Upper lobe of right lung (tissue), 1 donor: Measurements from ENCODE around the gene TPPP. TPM values are rescaled to one million over a fixed set of nuclear protein-coding genes. Genes with fewer than 3 reads are reported as not detected.

Experiments used
- ATAC-seq: fragments of 200-7000 bp; cut with Tn5 transposase; one replicate; pipeline ENCODE4 v1.9.1; 2020; ENCODE audit warnings: mild to moderate bottlenecking, moderate library complexity
- DNase-seq: peaks from one replicate; pipeline ENCODE4 v3.0.0-alpha.2; 2020
- H3K27ac ChIP-seq: fragments of 200-600 bp; one replicate; pipeline ENCODE4 v1.8.0; 2022
- H3K27me3 ChIP-seq: fragments of 200-600 bp; one replicate; pipeline ENCODE4 v1.8.0; 2022; ENCODE audit warnings: mild to moderate bottlenecking
- H3K36me3 ChIP-seq: fragments of 200-600 bp; one replicate; pipeline ENCODE4 v1.8.0; 2022
- H3K4me1 ChIP-seq: fragments of 200-600 bp; one replicate; pipeline ENCODE4 v1.8.0; 2022
- H3K4me3 ChIP-seq: fragments of 200-600 bp; one replicate; pipeline ENCODE4 v1.8.0; 2022; ENCODE audit warnings: mild to moderate bottlenecking
- H3K9me3 ChIP-seq: fragments of 200-600 bp; one replicate; pipeline ENCODE4 v1.8.0; 2022
- intact Hi-C: fragments of 100-400 bp; cut with DNase I; formaldehyde crosslinking; loops from one replicate; pipeline ENCODE4 v1.11.0; 2022
- total RNA-seq: library from RNA; stranded (reverse); fragmentation: NEBNext Ultra II Directional; extraction: Animal tissue kit (Norgen Biotek cat#: 25700); gene quantifications from one replicate; pipeline ENCODE4 v1.2.1, GENCODE V29; 2021
- TF ChIP-seq, protein P1 (sequence below): fragments of 200-600 bp; IDR thresholded peaks from one replicate; pipeline ENCODE4 v1.8.0; 2022; ENCODE audit warnings: antibody characterized with exemption
- donor health status: DM: no; HTN: yes; CAD: no; lungs with severe emphysema.

TPPP gene
- total RNA-seq, 1 donor from 2014 or later, result 16.1 TPM

DNA sequence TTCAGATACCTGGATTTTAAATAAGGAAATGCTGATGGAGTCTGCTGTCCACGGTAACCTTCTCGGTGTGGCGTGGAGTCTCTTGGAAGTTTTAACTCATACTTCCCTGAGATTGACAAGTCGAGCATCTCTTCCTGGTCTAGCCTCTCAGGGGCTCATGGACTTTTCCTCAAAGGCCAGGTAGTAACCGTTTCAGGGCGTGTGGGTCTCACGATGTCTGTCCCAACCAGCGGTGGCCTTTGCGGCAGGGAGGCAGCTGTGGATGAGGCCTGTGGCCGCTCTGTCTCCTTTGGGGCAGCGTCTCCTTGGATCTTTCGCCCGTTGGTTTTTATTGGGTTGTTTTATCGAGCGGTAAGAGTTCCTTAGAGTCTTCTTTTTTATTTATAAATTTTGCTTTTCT, 48.2 kb downstream of the TPPP start:
- Histone ChIP-seq H3K36me3 (peaks cover 15% of the 10 kb centered on the region), H3K27me3 (no peaks in the 10 kb centered on the region), H3K4me1 (no peaks in the 10 kb centered on the region), H3K4me3 (no peak overlapping the region), H3K27ac (no peak overlapping the region), H3K9me3 (no peaks in the 10 kb centered on the region)
- intact Hi-C loops, result no loop called here
- ATAC-seq, result no peak
- TF ChIP-seq, protein P1, sequence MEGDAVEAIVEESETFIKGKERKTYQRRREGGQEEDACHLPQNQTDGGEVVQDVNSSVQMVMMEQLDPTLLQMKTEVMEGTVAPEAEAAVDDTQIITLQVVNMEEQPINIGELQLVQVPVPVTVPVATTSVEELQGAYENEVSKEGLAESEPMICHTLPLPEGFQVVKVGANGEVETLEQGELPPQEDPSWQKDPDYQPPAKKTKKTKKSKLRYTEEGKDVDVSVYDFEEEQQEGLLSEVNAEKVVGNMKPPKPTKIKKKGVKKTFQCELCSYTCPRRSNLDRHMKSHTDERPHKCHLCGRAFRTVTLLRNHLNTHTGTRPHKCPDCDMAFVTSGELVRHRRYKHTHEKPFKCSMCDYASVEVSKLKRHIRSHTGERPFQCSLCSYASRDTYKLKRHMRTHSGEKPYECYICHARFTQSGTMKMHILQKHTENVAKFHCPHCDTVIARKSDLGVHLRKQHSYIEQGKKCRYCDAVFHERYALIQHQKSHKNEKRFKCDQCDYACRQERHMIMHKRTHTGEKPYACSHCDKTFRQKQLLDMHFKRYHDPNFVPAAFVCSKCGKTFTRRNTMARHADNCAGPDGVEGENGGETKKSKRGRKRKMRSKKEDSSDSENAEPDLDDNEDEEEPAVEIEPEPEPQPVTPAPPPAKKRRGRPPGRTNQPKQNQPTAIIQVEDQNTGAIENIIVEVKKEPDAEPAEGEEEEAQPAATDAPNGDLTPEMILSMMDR, result no peak
- peak; percentile 39 for DNase-seq

DNA sequence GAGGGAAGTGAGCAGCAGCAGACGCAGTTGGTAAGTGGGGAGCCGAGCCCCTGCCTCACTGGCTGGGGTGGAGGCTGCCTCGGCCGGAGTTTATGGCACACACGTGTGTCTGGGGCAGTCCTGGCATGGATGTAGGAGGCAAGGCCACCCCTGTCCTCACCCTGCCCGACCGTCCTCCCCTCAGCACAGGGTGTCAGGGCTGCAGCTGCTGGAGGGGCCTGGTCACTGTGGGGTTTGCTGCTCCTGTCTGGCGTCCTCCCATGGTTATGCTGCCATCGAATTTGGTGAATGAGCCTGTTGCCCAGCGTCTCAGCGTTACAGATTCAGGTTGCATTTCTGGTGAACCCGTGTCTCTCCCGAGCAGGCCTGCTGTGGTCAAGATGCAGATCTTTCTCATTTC, 48.6 kb downstream of the TPPP start:
- Histone ChIP-seq H3K27ac (no peak overlapping the region), H3K27me3 (no peaks in the 10 kb centered on the region), H3K36me3 (peaks cover 15% of the 10 kb centered on the region), H3K9me3 (no peaks in the 10 kb centered on the region), H3K4me1 (no peaks in the 10 kb centered on the region), H3K4me3 (no peak overlapping the region)
- intact Hi-C loops, result no loop called here
- DNase-seq (peak; percentile 51), ATAC-seq (no peak)
- TF ChIP-seq, protein P1, result no peak

GRCh38 chr5:643811-644271, 49.3 kb downstream of the TPPP start:
- intact Hi-C loops, result no loop called here
- Histone ChIP-seq H3K27me3 (no peaks in the 10 kb centered on the region), H3K27ac (no peak overlapping the region), H3K9me3 (no peaks in the 10 kb centered on the region), H3K36me3 (peaks cover 15% of the 10 kb centered on the region), H3K4me1 (no peaks in the 10 kb centered on the region), H3K4me3 (no peak overlapping the region)
- TF ChIP-seq, protein P1, result no peak
- ATAC-seq, result no peak
- peak; percentile 52 for DNase-seq

GRCh38 chr5:643351-643801, 49.8 kb downstream of the TPPP start:
- no peak overlapping the region for H3K4me3 ChIP-seq
- peaks cover 15% of the 10 kb centered on the region for H3K36me3 ChIP-seq
- no peaks in the 10 kb centered on the region for H3K27me3 ChIP-seq
- H3K27ac ChIP-seq, result no peak overlapping the region
- no peaks in the 10 kb centered on the region for H3K9me3 ChIP-seq
- TF ChIP-seq, protein P1, result no peak
- intact Hi-C loops, result no loop called here
- ATAC-seq (no peak), DNase-seq (peak; percentile 48)
- no peaks in the 10 kb centered on the region for H3K4me1 ChIP-seq

GRCh38 chr5:642481-642880, 50.7 kb downstream of the TPPP start:
- TF ChIP-seq, protein P1, result no peak
- Histone ChIP-seq H3K27me3 (no peaks in the 10 kb centered on the region), H3K36me3 (peaks cover 16% of the 10 kb centered on the region), H3K9me3 (no peaks in the 10 kb centered on the region), H3K4me3 (no peak overlapping the region), H3K4me1 (no peaks in the 10 kb centered on the region), H3K27ac (no peak overlapping the region)
- intact Hi-C loops, result no loop called here
- ATAC-seq, result no peak
- peak; percentile 56 for DNase-seq

- no peak for ATAC-seq
- H3K4me3 ChIP-seq, result no peak overlapping the region
- no peaks in the 10 kb centered on the region for H3K27me3 ChIP-seq
- no peak for DNase-seq
- no peaks in the 10 kb centered on the region for H3K9me3 ChIP-seq
- TF ChIP-seq, protein P1, result no peak
- H3K27ac ChIP-seq, result no peak overlapping the region
- peaks cover 17% of the 10 kb centered on the region for H3K36me3 ChIP-seq
- H3K4me1 ChIP-seq, result no peaks in the 10 kb centered on the region
- intact Hi-C loops, result no loop called here
Observed at GRCh38 chr5:641331-641765, 51.8 kb downstream of the TPPP start.
